Coronary artery (tissue), 2 donors: ENCODE data around the gene DDI1.
"Not testable (repeated sequence)": the region's sequence is repeated elsewhere in the genome, so short reads cannot be mapped to it uniquely, and the experiment has no call there.

Experiments used
- DNase-seq: peaks from one replicate; pipeline ENCODE4 v3.0.0-alpha.2; 2017; ENCODE audit warnings: low spot score
- H3K27ac ChIP-seq, 2 donors: fragments of 200-600 bp; sonication (generic); one replicate each; pipeline ENCODE4 v1.5.1; 2016 to 2019
- H3K4me3 ChIP-seq: fragments of 200-600 bp; sonication (generic); 2 replicates; pipeline ENCODE4 v1.5.1; 2016; ENCODE audit warnings: mild to moderate bottlenecking, moderate library complexity
- CTCF ChIP-seq: fragments of 200-600 bp; sonication (generic); IDR thresholded peaks from one replicate; pipeline ENCODE4 v1.5.1; 2019; ENCODE audit warnings: antibody characterized with exemption

The DDI1 gene

GRCh38 chr11:104036995-104037394 lies 555 bp downstream of the DDI1 start:
- Histone ChIP-seq H3K27ac (no peak overlapping the region), H3K4me3 (no peak overlapping the region)
- no peak for DNase-seq
- no peak for TF ChIP-seq CTCF

GRCh38 chr11:104041792-104042191 lies 5.4 kb downstream of the DDI1 start:
- H3K27ac ChIP-seq = no peak overlapping the region
- no peak overlapping the region for H3K4me3 ChIP-seq
- TF ChIP-seq CTCF = no peak

GRCh38 chr11:104043142-104043541 lies 6.7 kb downstream of the DDI1 start:
- Histone ChIP-seq H3K4me3 (no peak overlapping the region), H3K27ac (no peak overlapping the region)
- TF ChIP-seq CTCF = no peak
- DNase-seq = no peak

More at GRCh38 chr11:104041792-104042191, 5.4 kb downstream of the DDI1 start:
- no peak for DNase-seq

GRCh38 chr11:104043678-104044239 lies 7.3 kb downstream of the DDI1 start:
- no peak overlapping the region for H3K4me3 ChIP-seq

GRCh38 chr11:104046331-104046730 lies 9.9 kb downstream of the DDI1 start:
- Histone ChIP-seq H3K27ac (no peak overlapping the region), H3K4me3 (no peak overlapping the region)
- DNase-seq = no peak
- no peak for TF ChIP-seq CTCF

More at GRCh38 chr11:104043678-104044239, 7.3 kb downstream of the DDI1 start:
- no peak overlapping the region for H3K27ac ChIP-seq
- TF ChIP-seq CTCF = no peak
- DNase-seq = no peak

GRCh38 chr11:104046858-104047257 lies 10.4 kb downstream of the DDI1 start:
- not testable (repeated sequence) for H3K27ac ChIP-seq, H3K4me3 ChIP-seq, DNase-seq

- no peak overlapping the region for H3K4me3 ChIP-seq
- TF ChIP-seq CTCF = no peak
- no peak for DNase-seq
- no peak overlapping the region for H3K27ac ChIP-seq
Measured at GRCh38 chr11:104049116-104049515, 12.7 kb downstream of the DDI1 start.

- Histone ChIP-seq H3K27ac (no peak overlapping the region), H3K4me3 (no peak overlapping the region)
- no peak for TF ChIP-seq CTCF
- no peak for DNase-seq
Measured at GRCh38 chr11:104051778-104052177, 15.3 kb downstream of the DDI1 start.
